NCI-H1930 (cell line): Measurements from ENCODE around the gene CALY.

Source experiments
- DNase-seq, 2 experiments: peaks; one replicate each; lab custom pipeline; 2025; lab: John Stamatoyannopoulos, UW

CALY gene

GRCh38 chr10:133350950-133351329 lies 14.2 kb upstream of the CALY start:
- DNase-seq = no peak

- no peak for DNase-seq
These were observed 13.7 kb upstream of the CALY start for GRCh38 chr10:133350283-133350949.

- DNase-seq = no peak
These were observed 12.9 kb upstream of the CALY start for GRCh38 chr10:133349577-133350011.

GRCh38 chr10:133349160-133349568 lies 12.5 kb upstream of the CALY start:
- no peak for DNase-seq

GRCh38 chr10:133347710-133348517 lies 11.2 kb upstream of the CALY start:
- no peak for DNase-seq

- no peak for DNase-seq
These were observed 9.7 kb upstream of the CALY start for GRCh38 chr10:133346413-133346812.

GRCh38 chr10:133344236-133344635 lies 7.5 kb upstream of the CALY start:
- no peak for DNase-seq

GRCh38 chr10:133343558-133343957 lies 6.9 kb upstream of the CALY start:
- DNase-seq = no peak

GRCh38 chr10:133342942-133343341 lies 6.2 kb upstream of the CALY start:
- DNase-seq = no peak

GRCh38 chr10:133341983-133342382 lies 5.3 kb upstream of the CALY start:
- no peak for DNase-seq

- DNase-seq = no peak
These were observed 3.1 kb upstream of the CALY start for GRCh38 chr10:133339708-133340380.

GRCh38 chr10:133338080-133339071 lies 1.7 kb upstream of the CALY start:
- DNase-seq = no peak

GRCh38 chr10:133337370-133337725 lies 652 bp upstream of the CALY start:
- no peak for DNase-seq

- DNase-seq = no peak
These were observed 549 bp downstream of the CALY start for GRCh38 chr10:133336118-133336576.

- no peak for DNase-seq
These were observed 1.2 kb downstream of the CALY start for GRCh38 chr10:133335246-133336117.

GRCh38 chr10:133334503-133335245 lies 2.0 kb downstream of the CALY start:
- no peak for DNase-seq

GRCh38 chr10:133332936-133333699 lies 3.6 kb downstream of the CALY start:
- no peak for DNase-seq

GRCh38 chr10:133329491-133330202 lies 7.0 kb downstream of the CALY start:
- peak; percentile 22 to 72 for DNase-seq
